GM18511 (cell line): ENCODE results near the gene IFTAP.

Source experiments
- ATAC-seq: cut with Tn5 transposase; IDR thresholded peaks from one replicate; pipeline ENCODE4 v1.9.1; 2021; ENCODE audit warnings: mild to moderate bottlenecking, moderate library complexity; ENCODE audit not compliant: unreplicated experiment

The IFTAP gene

GRCh38 chr11:36703055-36703404 is 108.7 kb downstream of the IFTAP start:
- peak; percentile 54 for ATAC-seq
